GM12878 (cell line): Measurements from ENCODE around the gene SLC5A10. TPM values are rescaled to one million over a fixed set of nuclear protein-coding genes. Genes with fewer than 3 reads are reported as not detected.

Experiments used
- ATAC-seq: fragments of 200-7000 bp; cut with Tn5 transposase; 3 replicates; pipeline ENCODE4 v1.9.1; 2020; ENCODE audit warnings: mild to moderate bottlenecking, moderate library complexity
- BruUV-seq: library from RNA; stranded (reverse); fragments of 400-500 nt; replicated peaks from 2 replicates; lab custom pipeline; 2021; lab: Mats Ljungman, UMichigan
- CTCF ChIA-PET: fragments of 300-600 bp; sonication (Branson Sonifier 250); formaldehyde crosslinking; extraction: SDS; loops from one replicate; lab custom pipeline; 2021; ENCODE audit warnings: inconsistent platforms; lab: Yijun Ruan, JAX
- POLR2A ChIA-PET: fragments of 350-600 bp; formaldehyde crosslinking; extraction: SDS; loops from one replicate; lab custom pipeline; 2021; ENCODE audit warnings: inconsistent platforms; lab: Charles Lee
- RAD21 ChIA-PET: fragments of 300-600 bp; sonication (Branson Sonifier 250); formaldehyde crosslinking; loops from one replicate; lab custom pipeline; 2023; ENCODE audit warnings: antibody characterized with exemption; ENCODE audit not compliant: unreplicated experiment; lab: Charles Lee
- SMC1A ChIA-PET: fragments of 300-600 bp; sonication (Branson Sonifier 250); formaldehyde crosslinking; loops from one replicate; lab custom pipeline; 2023; ENCODE audit not compliant: unreplicated experiment, uncharacterized antibody; lab: Charles Lee
- DNase-seq: peaks from one replicate; pipeline ENCODE4 v3.0.0-alpha.2; 2011; ENCODE audit warnings: low read depth, low spot score
- FAIRE-seq: peaks from 3 replicates; lab custom pipeline; 2011; peaks lifted over from hg19 to GRCh38; lab: Jason Lieb, UNC
- H2AFZ ChIP-seq: 2 replicates; pipeline ENCODE4 v1.6.0; 2011; ENCODE audit warnings: low read depth, low read length, control low read depth; ENCODE audit not compliant: control insufficient read depth
- H3K27ac ChIP-seq: 2 replicates; pipeline ENCODE4 v1.5.1; 2011; ENCODE audit warnings: control low read depth; ENCODE audit not compliant: control insufficient read depth, insufficient read depth
- H3K27me3 ChIP-seq, 2 experiments: replicated peaks in 1 of 2; 2 replicates each; pipeline versions ENCODE4 v1.6.0 to v1.6.1; 2011; ENCODE audit warnings: low read length in 1 of 2; ENCODE audit not compliant: control insufficient read depth in 2 of 2, insufficient read depth in 2 of 2
- H3K36me3 ChIP-seq, 2 experiments: 2 replicates each; pipeline ENCODE4 v1.5.1; 2011; ENCODE audit warnings: low read length in 1 of 2; ENCODE audit not compliant: control insufficient read depth in 2 of 2, insufficient read depth in 2 of 2
- H3K4me1 ChIP-seq: 2 replicates; pipeline ENCODE4 v1.6.1; 2011; ENCODE audit warnings: mild to moderate bottlenecking, low read length, moderate library complexity, mixed read lengths; ENCODE audit not compliant: control insufficient read depth, insufficient read depth
- H3K4me2 ChIP-seq: 2 replicates; pipeline ENCODE4 v1.6.0; 2011; ENCODE audit warnings: control low read depth; ENCODE audit not compliant: control insufficient read depth, insufficient read depth
- H3K4me3 ChIP-seq: fragments of 200-600 bp; sonication (generic); 2 replicates; pipeline ENCODE4 v1.5.1; 2016
- H3K79me2 ChIP-seq: 2 replicates; pipeline ENCODE4 v1.6.0; 2011; ENCODE audit warnings: low read length; ENCODE audit not compliant: control insufficient read depth, insufficient read depth
- H3K9ac ChIP-seq: 2 replicates; pipeline ENCODE4 v1.8.0; 2011; ENCODE audit warnings: low read length, control low read depth, mixed read lengths; ENCODE audit not compliant: control insufficient read depth, insufficient read depth
- H3K9me3 ChIP-seq: replicated peaks from 3 replicates; pipeline ENCODE4 v1.5.1; 2011; ENCODE audit warnings: mild to moderate bottlenecking, low read length; ENCODE audit not compliant: control insufficient read depth, insufficient read depth
- H4K20me1 ChIP-seq: 2 replicates; pipeline ENCODE4 v1.6.0; 2011; ENCODE audit not compliant: control insufficient read depth, insufficient read depth
- IKZF1 ChIP-seq: fragments of 450-650 bp; conservative IDR thresholded peaks from 2 replicates; pipeline ENCODE4 v1.6.1; 2017; ENCODE audit warnings: antibody characterized with exemption, mild to moderate bottlenecking
- YY1 ChIP-seq: IDR thresholded peaks from 2 replicates; pipeline ENCODE4 v1.6.1; 2011; ENCODE audit warnings: low read depth, mild to moderate bottlenecking, low read length
- WGBS: methylation state at CpG from one replicate; pipeline ENCODE4 v1.1.6; 2016; ENCODE audit warnings: low lambda C conversion rate; ENCODE audit not compliant: insufficient replicate concordance, insufficient coverage; ENCODE audit errors: missing lambda C conversion rate; 5-methylcytosine and 5-hydroxymethylcytosine counted together
- in situ Hi-C: fragments of 300-500 bp; cut with MboI; formaldehyde crosslinking; loops from 9 replicates; pipeline ENCODE4 v1.14.3; 2018; ENCODE audit warnings: mixed read lengths
- intact Hi-C: fragments of 100-400 bp; cut with micrococcal nuclease; formaldehyde crosslinking; loops from one replicate; pipeline ENCODE4 v1.14.2; 2022; ENCODE audit not compliant: unreplicated experiment
- polyA plus RNA-seq, 11 experiments: library from polyadenylated mRNA; depleted of rRNA in 4 of 11; unstranded in 6 of 11; stranded (reverse) in 5 of 11; fragments of >200 nt; fragmentation: Nextera tagmentation in 4 of 11; fragmentation: Illumina TruSeq in 1 of 11; extraction: Ambion mirVana in 4 of 11; extraction: Trizol in 1 of 11; gene quantifications; 1 replicate in 1 of 11; 2 replicates in 10 of 11; pipeline versions ENCODE4 v1.2.1 to v1.2.3, GENCODE V29; 2011 to 2016; ENCODE audit warnings: inconsistent platforms in 2 of 11, missing spikeins in 2 of 11, low read depth in 1 of 11
- total RNA-seq, 4 experiments: library from RNA; depleted of rRNA in 3 of 4; stranded (reverse); fragments of >200 nt in 3 of 4; fragmentation: Illumina TruSeq in 1 of 4; extraction: Trizol in 1 of 4; gene quantifications; 2 replicates each; pipeline versions ENCODE4 v1.2.1 to v1.2.3, GENCODE V29; 2013 to 2021

The SLC5A10 gene
- total and polyA plus RNA-seq, 10 of the 15 experiments (the other 5 are each of a cell fraction or from before 2014, with no cell fraction given), result under 0.01 to 0.18 (median 0.07) TPM; not detected in 4

GRCh38 chr17:19014628-19015215, 62.8 kb downstream of the SLC5A10 start:
- WGBS, result 69% methylated on average over 29 of the region's 29 CpGs
- DNase-seq (no peak), FAIRE-seq (no peak), ATAC-seq (no peak)
- H3K79me2 ChIP-seq, result no peaks in the 10 kb centered on the region
- BruUV-seq, result no TSS peak
- H3K27ac ChIP-seq, result no peak overlapping the region
- H3K27me3 ChIP-seq, result no peaks in the 10 kb centered on the region
- no peaks in the 10 kb centered on the region; a peak in 1 of 4 replicates for H3K36me3 ChIP-seq
- no peak overlapping the region for H2AFZ ChIP-seq
- ChIA-PET SMC1A (interaction anchor here (1.6 kb wide), 1 partner anchor 54 kb away, joined by 4 read pairs; no protein-coding TSS in a partner anchor), POLR2A (no interaction called here), CTCF (no interaction called here), RAD21 (no interaction called here)
- no peak overlapping the region for H3K4me3 ChIP-seq
- in situ Hi-C loops, result no loop called here
- no peaks in the 10 kb centered on the region for H3K9me3 ChIP-seq
- H3K4me1 ChIP-seq, result no peaks in the 10 kb centered on the region
- intact Hi-C loops, result no loop called here
- no peak overlapping the region for H3K9ac ChIP-seq
- no peak overlapping the region for H3K4me2 ChIP-seq
- H4K20me1 ChIP-seq, result no peaks in the 10 kb centered on the region
- no peak for TF ChIP-seq YY1

GRCh38 chr17:19015428-19015827, 63.5 kb downstream of the SLC5A10 start:
- no peak overlapping the region for H3K9ac ChIP-seq
- POLR2A ChIA-PET, result no interaction called here
- BruUV-seq, result no TSS peak
- RAD21 ChIA-PET, result no interaction called here
- no peaks in the 10 kb centered on the region for H4K20me1 ChIP-seq
- no peaks in the 10 kb centered on the region for H3K9me3 ChIP-seq
- CTCF ChIA-PET, result no interaction called here
- H3K36me3 ChIP-seq, result peaks cover 0 to 1% of the 10 kb centered on the region in 2 experiments; a peak in 1 of 4 replicates
- no peaks in the 10 kb centered on the region for H3K4me1 ChIP-seq
- SMC1A ChIA-PET, result interaction anchor here (1.6 kb wide), 1 partner anchor 55 kb away, joined by 4 read pairs; no protein-coding TSS in a partner anchor
- H3K27me3 ChIP-seq, result no peaks in the 10 kb centered on the region
- TF ChIP-seq IKZF1, result no peak
- WGBS, result 26% methylated on average over 6 of the region's 7 CpGs
- no peak overlapping the region for H3K27ac ChIP-seq
- ATAC-seq, result no peak
- H3K79me2 ChIP-seq, result no peaks in the 10 kb centered on the region
- no peak for DNase-seq
- intact Hi-C loops, result no loop called here
- no peak overlapping the region for H2AFZ ChIP-seq
- in situ Hi-C loops, result no loop called here
- no peak overlapping the region for H3K4me3 ChIP-seq
- no peak overlapping the region for H3K4me2 ChIP-seq
- no peak for FAIRE-seq
